ENCODE measurements around the gene MZT2A.
A peak's percentile ranks its signal among the peaks of the same experiment; 100 is the strongest.
"Not testable (repeated sequence)": the region's sequence is repeated elsewhere in the genome, so short reads cannot be mapped to it uniquely, and the experiment has no call there.

The MZT2A gene

GRCh38 chr2:131495506-131495905, 3.3 kb upstream of the MZT2A start:
- H3K9me3 Mint-ChIP-seq; DNase-seq (ENCODE audit: low spot score in 2 of 2); H3K27me3 Mint-ChIP-seq; ATAC-seq (replicated peaks; ENCODE audit: extremely low read depth, poor library complexity, severe bottlenecking); H3K27ac Mint-ChIP-seq (ENCODE audit: low read depth): not testable (repeated sequence)
- Mint-ChIP-seq H3K4me3 (peak overlapping the region; percentile 32), H3K4me1 (peaks cover 26% of the 10 kb centered on the region), H3K36me3 (ENCODE audit: insufficient read depth) (peaks cover 30% of the 10 kb centered on the region)

DNA sequence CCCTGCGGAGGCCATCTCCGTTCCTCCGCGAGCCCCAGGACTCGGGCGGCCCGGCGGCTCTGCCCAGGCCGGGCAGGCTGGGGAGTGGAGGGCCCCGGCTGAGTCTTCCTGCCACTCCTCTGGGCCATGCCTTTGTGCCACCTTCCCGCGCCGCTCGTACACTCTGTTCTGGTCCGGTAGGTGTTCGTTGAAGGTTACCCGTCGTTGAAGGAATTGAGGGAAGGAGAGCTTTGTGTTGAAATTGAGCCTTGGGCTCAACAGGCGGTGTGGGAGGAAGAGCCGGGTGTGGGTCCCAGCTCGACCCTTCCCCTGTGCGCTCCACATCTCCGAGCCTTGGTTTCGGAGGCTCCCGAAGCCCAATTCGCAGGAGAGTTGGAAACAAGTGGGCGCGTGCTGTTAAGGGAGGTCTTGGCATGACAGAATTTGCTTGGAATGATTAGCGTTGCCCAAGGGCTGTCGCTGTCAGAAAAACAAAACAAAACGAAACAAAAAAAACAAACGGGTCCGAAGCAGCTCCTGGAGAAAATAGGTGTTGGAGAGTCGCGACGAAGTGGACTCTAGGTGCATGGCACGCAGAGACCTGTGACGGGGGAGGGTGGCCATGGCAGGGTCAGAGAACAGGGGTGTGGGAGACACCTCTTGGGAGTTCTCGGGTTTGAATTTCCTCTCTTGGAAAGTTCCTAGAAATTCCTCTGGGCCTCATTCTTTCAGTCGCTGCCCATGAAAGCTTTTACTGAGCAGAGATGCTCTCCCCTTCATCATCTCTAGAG, 1.2 kb upstream of the MZT2A start:
- H3K4me1 Mint-ChIP-seq, result peaks cover 39% of the 10 kb centered on the region
- no peak for DNase-seq (ENCODE audit: low spot score in 2 of 2)
- peak overlapping the region; percentile 93 for H3K27ac Mint-ChIP-seq (ENCODE audit: low read depth)
- ATAC-seq (replicated peaks; ENCODE audit: extremely low read depth, poor library complexity, severe bottlenecking), result peak; percentile 30
- no peaks in the 10 kb centered on the region for H3K27me3 Mint-ChIP-seq
- H3K4me3 Mint-ChIP-seq, result peak overlapping the region; percentile 94
- peaks cover 25% of the 10 kb centered on the region for H3K36me3 Mint-ChIP-seq (ENCODE audit: insufficient read depth)
- no peaks in the 10 kb centered on the region for H3K9me3 Mint-ChIP-seq

- Mint-ChIP-seq H3K27me3 (no peaks in the 10 kb centered on the region), H3K9me3 (no peaks in the 10 kb centered on the region), H3K4me3 (peak overlapping the region; percentile 94), H3K27ac (ENCODE audit: low read depth) (peak overlapping the region; percentile 93), H3K4me1 (peaks cover 45% of the 10 kb centered on the region), H3K36me3 (ENCODE audit: insufficient read depth) (peaks cover 24% of the 10 kb centered on the region)
- DNase-seq (ENCODE audit: low spot score in 2 of 2) (peak; percentile 87 to 94), ATAC-seq (replicated peaks; ENCODE audit: extremely low read depth, poor library complexity, severe bottlenecking) (peak; percentile 73)
Observed at GRCh38 chr2:131492418-131493198, 411 bp upstream of the MZT2A start.

DNA sequence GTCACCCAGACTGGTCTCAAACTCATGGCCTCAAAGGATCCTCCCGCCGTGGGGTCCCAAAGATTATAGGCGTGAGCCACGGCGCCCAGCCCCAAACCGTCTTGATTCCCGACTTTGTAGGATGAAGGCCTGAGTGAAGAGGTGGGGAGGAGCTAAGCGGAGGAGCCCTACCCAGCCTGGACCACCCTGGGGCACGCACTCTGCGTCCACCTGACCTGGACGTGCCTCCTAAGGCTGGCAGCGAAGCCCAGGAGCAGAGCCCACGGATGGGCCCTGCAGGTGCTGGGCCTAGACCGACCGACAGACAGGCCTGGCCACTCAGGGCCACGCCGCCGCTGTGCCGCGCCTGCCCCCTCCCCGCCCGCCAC, 744 bp downstream of the MZT2A start:
- peak overlapping the region; percentile 85 for H3K4me3 Mint-ChIP-seq
- not testable (repeated sequence) for H3K27me3 Mint-ChIP-seq; DNase-seq (ENCODE audit: low spot score in 2 of 2); ATAC-seq (replicated peaks; ENCODE audit: extremely low read depth, poor library complexity, severe bottlenecking); H3K9me3 Mint-ChIP-seq
- H3K27ac Mint-ChIP-seq (ENCODE audit: low read depth), result peak overlapping the region; percentile 96
- H3K36me3 Mint-ChIP-seq (ENCODE audit: insufficient read depth), result peaks cover 25% of the 10 kb centered on the region
- H3K4me1 Mint-ChIP-seq, result peaks cover 45% of the 10 kb centered on the region

GRCh38 chr2:131490616-131491468, 1.4 kb downstream of the MZT2A start:
- Mint-ChIP-seq H3K4me1 (peaks cover 44% of the 10 kb centered on the region), H3K27ac (ENCODE audit: low read depth) (peak overlapping the region; percentile 96), H3K36me3 (ENCODE audit: insufficient read depth) (peaks cover 25% of the 10 kb centered on the region), H3K4me3 (peak overlapping the region; percentile 85)
- not testable (repeated sequence) for ATAC-seq (replicated peaks; ENCODE audit: extremely low read depth, poor library complexity, severe bottlenecking); DNase-seq (ENCODE audit: low spot score in 2 of 2); H3K27me3 Mint-ChIP-seq; H3K9me3 Mint-ChIP-seq

DNA sequence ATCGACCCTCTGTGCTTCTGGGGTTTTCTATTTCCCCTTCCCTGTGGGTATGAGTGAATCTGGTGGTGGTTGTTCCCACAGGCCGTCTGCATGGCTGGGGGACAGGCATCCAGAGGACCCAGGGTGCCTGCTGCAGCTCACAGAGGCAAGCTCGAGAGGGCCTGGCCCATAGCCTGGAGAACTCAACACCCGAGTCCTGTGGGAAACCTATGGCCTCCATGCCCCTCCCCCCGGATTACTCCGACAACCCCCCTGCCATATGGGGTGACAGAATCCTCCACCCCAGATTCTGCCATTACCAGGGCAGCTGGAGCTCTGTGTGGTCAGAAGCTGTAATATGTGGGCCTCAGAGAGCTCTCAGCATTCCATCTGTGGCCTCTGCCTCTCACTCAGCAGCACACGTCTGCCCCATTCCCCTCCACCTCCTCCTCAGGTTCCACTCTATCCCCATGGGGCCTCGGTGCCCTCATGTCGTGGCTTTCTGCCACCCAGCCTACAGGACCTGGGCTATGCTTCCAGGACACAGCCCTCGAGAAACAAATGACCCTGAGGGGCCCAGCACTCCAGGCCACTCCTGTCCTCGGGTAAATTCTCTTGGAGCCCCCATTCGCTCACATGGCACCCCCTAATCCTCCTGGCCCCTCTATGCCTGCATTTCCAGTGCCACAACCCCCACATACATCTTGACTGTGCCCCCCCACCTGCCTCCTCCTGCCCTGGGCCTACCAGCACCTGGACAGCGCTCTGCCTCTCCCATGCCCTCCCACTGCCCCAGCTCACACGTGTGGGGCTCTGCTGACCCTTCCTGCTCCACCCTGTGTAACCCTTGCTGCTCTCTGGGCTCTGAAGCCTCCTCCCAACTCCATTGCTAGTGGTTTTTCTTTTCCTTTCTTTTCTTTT, 3.6 kb downstream of the MZT2A start:
- Mint-ChIP-seq H3K9me3 (no peaks in the 10 kb centered on the region), H3K27ac (ENCODE audit: low read depth) (peak overlapping the region; percentile 59), H3K36me3 (ENCODE audit: insufficient read depth) (peaks cover 23% of the 10 kb centered on the region), H3K4me1 (peaks cover 36% of the 10 kb centered on the region), H3K27me3 (no peaks in the 10 kb centered on the region), H3K4me3 (no peak overlapping the region)
- ATAC-seq (replicated peaks; ENCODE audit: extremely low read depth, poor library complexity, severe bottlenecking) (no peak), DNase-seq (ENCODE audit: low spot score in 2 of 2) (no peak)

- H3K36me3 Mint-ChIP-seq (ENCODE audit: insufficient read depth), result peaks cover 19% of the 10 kb centered on the region
- ATAC-seq (replicated peaks; ENCODE audit: extremely low read depth, poor library complexity, severe bottlenecking); H3K9me3 Mint-ChIP-seq; H3K27ac Mint-ChIP-seq (ENCODE audit: low read depth); H3K4me3 Mint-ChIP-seq; DNase-seq (ENCODE audit: low spot score in 2 of 2); H3K27me3 Mint-ChIP-seq: not testable (repeated sequence)
- H3K4me1 Mint-ChIP-seq, result peaks cover 28% of the 10 kb centered on the region
Observed at GRCh38 chr2:131486201-131486902, 5.8 kb downstream of the MZT2A start.

DNA sequence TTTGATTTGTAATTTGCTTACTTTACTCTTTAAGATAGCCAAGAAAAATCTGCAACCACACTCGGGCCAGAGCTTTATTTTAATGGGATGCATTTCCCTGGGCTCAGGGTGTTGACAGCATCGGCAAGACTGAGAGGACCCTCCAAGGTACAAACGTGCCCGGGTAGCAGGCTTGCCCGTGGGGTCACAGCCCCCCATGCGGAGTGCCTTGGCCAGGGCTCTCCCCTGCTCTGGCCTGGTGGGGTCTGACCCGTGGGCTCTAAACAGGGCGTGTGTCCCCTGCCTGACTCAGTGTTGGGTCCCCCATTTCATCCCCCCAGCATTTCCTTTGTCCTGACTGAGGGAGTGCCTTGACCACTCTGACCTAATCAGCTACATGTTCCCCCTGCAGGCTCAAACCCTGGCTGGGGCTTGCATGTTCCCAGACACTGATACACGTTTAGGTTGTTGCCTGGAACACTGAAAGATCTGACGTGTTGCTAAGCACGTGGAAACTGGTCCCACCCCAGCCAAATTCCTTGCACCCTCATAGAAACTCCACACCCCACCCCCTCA, 7.2 kb downstream of the MZT2A start:
- Mint-ChIP-seq H3K4me1 (peaks cover 14% of the 10 kb centered on the region), H3K36me3 (ENCODE audit: insufficient read depth) (peaks cover 13% of the 10 kb centered on the region)
- not testable (repeated sequence) for H3K4me3 Mint-ChIP-seq; ATAC-seq (replicated peaks; ENCODE audit: extremely low read depth, poor library complexity, severe bottlenecking); H3K27ac Mint-ChIP-seq (ENCODE audit: low read depth); DNase-seq (ENCODE audit: low spot score in 2 of 2); H3K27me3 Mint-ChIP-seq; H3K9me3 Mint-ChIP-seq

DNA sequence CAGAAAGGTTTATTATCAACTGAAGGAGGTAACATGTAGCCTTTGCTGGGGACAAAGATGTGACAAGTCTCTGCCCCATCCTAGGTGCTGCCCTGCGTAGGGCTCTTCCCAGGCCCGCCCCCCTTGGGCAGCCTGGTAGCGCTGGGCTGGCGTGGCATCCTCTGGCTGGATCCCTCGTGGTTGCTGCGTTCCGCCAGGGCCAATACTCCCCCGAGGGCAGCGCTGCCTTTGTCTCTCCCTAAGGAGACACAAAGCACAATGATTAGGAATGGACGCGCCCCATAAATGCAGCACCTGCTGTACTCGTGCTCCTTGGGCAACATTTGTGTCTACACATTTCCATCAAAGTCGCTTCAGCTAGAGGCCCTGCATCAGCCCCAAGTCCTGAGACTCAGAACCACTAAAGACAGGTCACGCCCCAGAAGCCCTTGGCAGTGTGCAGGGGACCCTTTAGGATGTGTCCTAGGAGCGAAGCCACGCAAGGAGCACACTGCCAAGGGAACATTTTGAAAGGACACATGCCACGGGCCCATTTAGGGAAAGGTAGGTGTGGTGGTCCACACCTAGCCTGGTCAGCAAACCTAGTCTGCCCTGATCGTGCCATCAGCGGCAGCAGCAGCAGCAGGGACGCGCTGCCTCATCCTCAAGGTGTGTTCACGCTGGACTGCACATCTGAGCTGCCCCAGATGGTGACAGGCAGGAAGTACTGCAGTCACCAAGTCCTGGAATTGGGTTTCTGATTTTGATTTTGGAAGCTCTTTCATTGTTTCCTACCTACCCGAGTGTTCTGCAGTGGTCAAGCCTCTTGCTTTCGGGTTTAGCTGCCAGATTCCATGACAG, 8.0 kb downstream of the MZT2A start:
- not testable (repeated sequence) for ATAC-seq (replicated peaks; ENCODE audit: extremely low read depth, poor library complexity, severe bottlenecking); H3K9me3 Mint-ChIP-seq; H3K4me3 Mint-ChIP-seq; DNase-seq (ENCODE audit: low spot score in 2 of 2); H3K27me3 Mint-ChIP-seq; H3K27ac Mint-ChIP-seq (ENCODE audit: low read depth)
- Mint-ChIP-seq H3K4me1 (peaks cover 14% of the 10 kb centered on the region), H3K36me3 (ENCODE audit: insufficient read depth) (peaks cover 11% of the 10 kb centered on the region)

DNA sequence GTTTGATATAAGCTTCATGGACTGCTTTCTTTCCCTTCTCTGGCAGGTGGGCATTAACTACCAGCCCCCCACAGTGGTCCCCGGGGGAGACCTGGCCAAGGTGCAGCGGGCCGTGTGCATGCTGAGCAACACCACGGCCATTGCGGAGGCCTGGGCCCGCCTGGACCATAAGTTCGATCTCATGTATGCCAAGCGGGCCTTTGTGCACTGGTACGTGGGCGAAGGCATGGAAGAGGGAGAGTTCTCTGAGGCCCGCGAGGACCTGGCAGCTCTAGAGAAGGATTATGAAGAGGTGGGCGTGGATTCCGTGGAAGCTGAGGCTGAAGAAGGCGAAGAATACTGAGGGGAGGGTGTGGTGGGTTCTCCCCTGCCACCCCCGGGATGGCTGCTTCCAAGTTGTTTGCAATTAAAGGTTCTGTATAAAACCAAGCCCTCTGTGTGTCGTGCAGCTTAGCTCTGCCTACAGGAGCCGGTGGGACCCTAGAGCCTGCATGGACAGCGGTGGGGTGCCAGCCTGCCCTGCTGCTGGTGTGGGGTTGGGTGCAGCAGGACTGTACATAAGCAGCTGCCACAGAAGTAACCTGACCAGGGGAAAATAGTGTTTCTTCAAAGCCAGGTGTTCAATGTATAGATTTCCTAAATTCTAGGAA, 9.6 kb downstream of the MZT2A start:
- H3K4me3 Mint-ChIP-seq; DNase-seq (ENCODE audit: low spot score in 2 of 2); H3K4me1 Mint-ChIP-seq; H3K27ac Mint-ChIP-seq (ENCODE audit: low read depth); H3K9me3 Mint-ChIP-seq; ATAC-seq (replicated peaks; ENCODE audit: extremely low read depth, poor library complexity, severe bottlenecking); H3K36me3 Mint-ChIP-seq (ENCODE audit: insufficient read depth); H3K27me3 Mint-ChIP-seq: not testable (repeated sequence)
